ENCODE results near the gene HNRNPUL2. TPM values are rescaled to one million over a fixed set of nuclear protein-coding genes. Genes with fewer than 3 reads are reported as not detected.

HNRNPUL2 gene
- total and polyA plus RNA-seq, 10 of the 15 experiments (the other 5 are each of a cell fraction or from before 2014, with no cell fraction given) = 1.6 to 72.2 (median 14.9) TPM

DNA sequence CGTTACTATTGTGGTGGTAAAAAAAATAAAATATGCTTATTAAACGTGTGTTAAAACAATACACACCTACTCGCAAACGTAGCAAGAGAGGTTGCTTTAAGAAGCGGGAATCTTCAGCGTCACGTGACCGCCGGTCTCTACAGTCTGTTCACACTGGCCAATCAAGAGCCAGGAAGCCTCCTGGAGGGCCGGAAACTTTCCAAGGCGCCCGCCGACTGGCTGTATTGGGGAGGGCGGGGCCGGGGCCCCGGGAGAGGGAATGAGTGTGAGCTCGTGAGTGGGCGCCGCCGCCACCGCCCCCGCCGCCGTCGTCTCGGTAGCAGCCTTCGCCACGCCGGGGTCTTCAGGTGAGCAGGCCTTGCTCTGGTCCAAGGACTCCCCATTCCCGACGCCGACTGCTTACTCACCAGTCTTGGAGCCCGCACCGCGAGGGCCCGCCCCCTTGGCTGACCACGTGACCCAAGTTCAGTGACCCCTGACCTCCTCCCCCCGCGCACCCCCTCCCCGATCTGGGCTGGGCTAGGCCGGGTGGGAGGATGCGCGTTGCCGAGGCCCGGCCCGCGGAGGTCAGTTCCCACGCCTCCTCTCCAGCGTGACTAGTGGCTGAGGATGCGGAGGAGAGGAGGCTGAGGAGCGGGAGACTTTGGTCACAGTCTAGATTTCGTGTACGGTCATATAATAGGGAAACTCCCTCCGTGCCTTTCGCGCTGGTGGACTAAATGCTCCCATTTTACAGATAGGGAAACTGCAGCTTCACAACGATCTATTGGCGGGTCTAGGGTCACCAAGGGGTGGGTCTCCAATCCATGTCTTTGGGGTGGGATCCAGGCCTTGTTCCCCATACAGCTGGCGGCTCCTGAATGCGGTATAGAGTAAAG lies 44.1 kb upstream of the HNRNPUL2 start, which contains the start of gene TAF6L (continued):
- TF ChIP-seq RELB (IDR thresholded peaks at IDR 0.05; ENCODE audit: low read depth) (peak; percentile 94), MEF2B (IDR thresholded peaks at IDR 0.05; ENCODE audit: partially characterized antibody, poor library complexity, severe bottlenecking) (peak; percentile 58), SKIL (IDR thresholded peaks at IDR 0.05; ENCODE audit: low read depth, poor library complexity, severe bottlenecking) (no peak), ETV6 (conservative IDR thresholded peaks at IDR 0.05 in 1 of 2, IDR thresholded peaks at IDR 0.05 in 1 of 2; ENCODE audit: borderline replicate concordance in 1 of 2, low read depth in 1 of 2) (no peak), HCFC1 (IDR thresholded peaks at IDR 0.05; ENCODE audit: low read length) (peak; percentile 24; the same call in 1 of the 2 replicates), MAX (IDR thresholded peaks at IDR 0.05; ENCODE audit: low read depth, low read length) (peak; percentile 83; the same call in 1 of the 2 replicates), MYC (IDR thresholded peaks at IDR 0.05; ENCODE audit: insufficient read depth, insufficient read length, insufficient replicate concordance, low read length, severe bottlenecking) (no peak), TCF12 (IDR thresholded peaks at IDR 0.05; ENCODE audit: low read depth, low read length) (peak; percentile 25; the same call in 1 of the 2 replicates), EGR1 (IDR thresholded peaks at IDR 0.05; ENCODE audit: borderline replicate concordance in 1 of 2, low read depth in 2 of 2, low read length in 2 of 2) (peak; percentile 28 to 90), HDGF (IDR thresholded peaks at IDR 0.05) (peak; percentile 83)
- TF ChIP-seq, protein P1, sequence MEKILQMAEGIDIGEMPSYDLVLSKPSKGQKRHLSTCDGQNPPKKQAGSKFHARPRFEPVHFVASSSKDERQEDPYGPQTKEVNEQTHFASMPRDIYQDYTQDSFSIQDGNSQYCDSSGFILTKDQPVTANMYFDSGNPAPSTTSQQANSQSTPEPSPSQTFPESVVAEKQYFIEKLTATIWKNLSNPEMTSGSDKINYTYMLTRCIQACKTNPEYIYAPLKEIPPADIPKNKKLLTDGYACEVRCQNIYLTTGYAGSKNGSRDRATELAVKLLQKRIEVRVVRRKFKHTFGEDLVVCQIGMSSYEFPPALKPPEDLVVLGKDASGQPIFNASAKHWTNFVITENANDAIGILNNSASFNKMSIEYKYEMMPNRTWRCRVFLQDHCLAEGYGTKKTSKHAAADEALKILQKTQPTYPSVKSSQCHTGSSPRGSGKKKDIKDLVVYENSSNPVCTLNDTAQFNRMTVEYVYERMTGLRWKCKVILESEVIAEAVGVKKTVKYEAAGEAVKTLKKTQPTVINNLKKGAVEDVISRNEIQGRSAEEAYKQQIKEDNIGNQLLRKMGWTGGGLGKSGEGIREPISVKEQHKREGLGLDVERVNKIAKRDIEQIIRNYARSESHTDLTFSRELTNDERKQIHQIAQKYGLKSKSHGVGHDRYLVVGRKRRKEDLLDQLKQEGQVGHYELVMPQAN (conservative IDR thresholded peaks at IDR 0.05) = peak; percentile 53; the same call in 1 of the 2 replicates
- TF ChIP-seq, protein P2, sequence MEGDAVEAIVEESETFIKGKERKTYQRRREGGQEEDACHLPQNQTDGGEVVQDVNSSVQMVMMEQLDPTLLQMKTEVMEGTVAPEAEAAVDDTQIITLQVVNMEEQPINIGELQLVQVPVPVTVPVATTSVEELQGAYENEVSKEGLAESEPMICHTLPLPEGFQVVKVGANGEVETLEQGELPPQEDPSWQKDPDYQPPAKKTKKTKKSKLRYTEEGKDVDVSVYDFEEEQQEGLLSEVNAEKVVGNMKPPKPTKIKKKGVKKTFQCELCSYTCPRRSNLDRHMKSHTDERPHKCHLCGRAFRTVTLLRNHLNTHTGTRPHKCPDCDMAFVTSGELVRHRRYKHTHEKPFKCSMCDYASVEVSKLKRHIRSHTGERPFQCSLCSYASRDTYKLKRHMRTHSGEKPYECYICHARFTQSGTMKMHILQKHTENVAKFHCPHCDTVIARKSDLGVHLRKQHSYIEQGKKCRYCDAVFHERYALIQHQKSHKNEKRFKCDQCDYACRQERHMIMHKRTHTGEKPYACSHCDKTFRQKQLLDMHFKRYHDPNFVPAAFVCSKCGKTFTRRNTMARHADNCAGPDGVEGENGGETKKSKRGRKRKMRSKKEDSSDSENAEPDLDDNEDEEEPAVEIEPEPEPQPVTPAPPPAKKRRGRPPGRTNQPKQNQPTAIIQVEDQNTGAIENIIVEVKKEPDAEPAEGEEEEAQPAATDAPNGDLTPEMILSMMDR (IDR thresholded peaks at IDR 0.05 in 2 of 3, conservative IDR thresholded peaks at IDR 0.05 in 1 of 3; ENCODE audit: control insufficient read depth in 2 of 3, extremely low read depth in 1 of 3, insufficient read depth in 1 of 3, low read depth in 3 of 3, low read length in 3 of 3) = no peak
- TF ChIP-seq, protein P3, sequence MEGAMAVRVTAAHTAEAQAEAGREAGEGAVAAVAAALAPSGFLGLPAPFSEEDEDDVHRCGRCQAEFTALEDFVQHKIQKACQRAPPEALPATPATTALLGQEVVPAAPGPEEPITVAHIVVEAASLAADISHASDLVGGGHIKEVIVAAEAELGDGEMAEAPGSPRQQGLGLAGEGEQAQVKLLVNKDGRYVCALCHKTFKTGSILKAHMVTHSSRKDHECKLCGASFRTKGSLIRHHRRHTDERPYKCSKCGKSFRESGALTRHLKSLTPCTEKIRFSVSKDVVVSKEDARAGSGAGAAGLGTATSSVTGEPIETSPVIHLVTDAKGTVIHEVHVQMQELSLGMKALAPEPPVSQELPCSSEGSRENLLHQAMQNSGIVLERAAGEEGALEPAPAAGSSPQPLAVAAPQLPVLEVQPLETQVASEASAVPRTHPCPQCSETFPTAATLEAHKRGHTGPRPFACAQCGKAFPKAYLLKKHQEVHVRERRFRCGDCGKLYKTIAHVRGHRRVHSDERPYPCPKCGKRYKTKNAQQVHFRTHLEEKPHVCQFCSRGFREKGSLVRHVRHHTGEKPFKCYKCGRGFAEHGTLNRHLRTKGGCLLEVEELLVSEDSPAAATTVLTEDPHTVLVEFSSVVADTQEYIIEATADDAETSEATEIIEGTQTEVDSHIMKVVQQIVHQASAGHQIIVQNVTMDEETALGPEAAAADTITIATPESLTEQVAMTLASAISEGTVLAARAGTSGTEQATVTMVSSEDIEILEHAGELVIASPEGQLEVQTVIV (IDR thresholded peaks at IDR 0.05; ENCODE audit: borderline replicate concordance, partially characterized antibody) = no peak

Data from GM12878 (cell line).